ENCODE measurements around the gene CYB5D1. TPM values are rescaled to one million over a fixed set of nuclear protein-coding genes. Genes with fewer than 3 reads are reported as not detected.

Gene CYB5D1
- total and polyA plus RNA-seq, 2 of the 8 experiments (the other 6 are each of a cell fraction or from before 2014, with no cell fraction given) = 11.0 to 18.0 TPM

DNA sequence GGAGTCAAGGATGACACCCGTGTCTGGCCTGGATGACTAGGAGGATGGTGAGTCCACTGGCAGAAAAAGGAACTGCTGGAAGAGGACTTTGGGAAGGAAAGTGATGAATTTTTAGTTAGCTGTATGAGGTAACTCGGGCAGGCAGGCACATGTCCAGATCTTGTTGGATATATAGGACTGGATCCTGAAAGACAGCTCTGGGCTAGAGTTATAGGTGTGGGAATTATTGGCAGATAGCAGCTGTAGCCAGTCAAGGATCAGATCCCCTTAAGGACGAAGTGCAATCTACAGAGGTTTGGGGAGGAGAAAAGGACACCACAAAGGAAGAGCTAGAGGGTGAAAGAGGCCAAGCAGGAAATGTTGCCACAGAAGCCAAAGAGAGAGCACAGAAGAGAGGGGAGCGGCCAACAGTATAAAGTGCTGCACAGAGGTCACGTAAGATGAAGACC is 10.1 kb downstream of the CYB5D1 start:
- Histone ChIP-seq H2AFZ (ENCODE audit: low read length) (no peak overlapping the region), H2BK12ac (ENCODE audit: low read depth, low read length) (no peak overlapping the region)

More for the DNA sequence above, 10.1 kb downstream of the CYB5D1 start:
- Histone ChIP-seq H4K5ac (ENCODE audit: insufficient read length, low read depth, low read length) (no peak overlapping the region), H3K18ac (ENCODE audit: extremely low read depth, low read length) (no peak overlapping the region), H3K4me2 (ENCODE audit: insufficient read depth in 1 of 2, low read depth in 2 of 2, low read length in 2 of 2) (no peak overlapping the region), H3K4ac (replicated peaks; ENCODE audit: insufficient read length, low read depth, low read length) (no peak overlapping the region), H3K9ac (replicated peaks in 1 of 4; ENCODE audit: extremely low read depth in 1 of 4, low read depth in 3 of 4, low read length in 3 of 4) (no peak overlapping the region), H3K79me1 (ENCODE audit: low read depth, low read length) (no peaks in the 10 kb centered on the region), H3K4me1 (replicated peaks in 1 of 4; ENCODE audit: control insufficient read depth in 3 of 4, insufficient read depth in 4 of 4, low read length in 3 of 4) (no peaks in the 10 kb centered on the region; a peak in 1 of 7 replicates), H2BK5ac (ENCODE audit: low read depth, low read length) (no peak overlapping the region), H3K23me2 (ENCODE audit: low read depth, low read length) (no peaks in the 10 kb centered on the region), H4K8ac (ENCODE audit: extremely low read depth, insufficient read depth, low read length) (no peak overlapping the region), H4K91ac (replicated peaks; ENCODE audit: insufficient read length, low read length) (no peak overlapping the region), H2BK15ac (ENCODE audit: low read length) (no peak overlapping the region), H4K20me1 (replicated peaks in 1 of 2; ENCODE audit: control insufficient read depth in 1 of 2, insufficient read depth in 2 of 2, low read length in 2 of 2) (no peaks in the 10 kb centered on the region), H3K27me3 (replicated peaks in 1 of 4; ENCODE audit: control insufficient read depth in 3 of 4, extremely low read depth in 1 of 4, insufficient read depth in 3 of 4, low read length in 3 of 4) (no peaks in the 10 kb centered on the region), H3K14ac (ENCODE audit: insufficient read length) (no peak overlapping the region), H3K56ac (replicated peaks; ENCODE audit: insufficient read length, low read depth, low read length) (no peak overlapping the region), H3K9me3 (ENCODE audit: insufficient read depth in 2 of 2, low read depth in 1 of 2, low read length in 1 of 2) (no peaks in the 10 kb centered on the region), H2BK20ac (ENCODE audit: low read length) (no peak overlapping the region), H3K23ac (ENCODE audit: insufficient read length) (no peak overlapping the region), H3K27ac (ENCODE audit: low read depth, low read length) (no peak overlapping the region), H3K4me3 (ENCODE audit: extremely low read depth in 1 of 4, insufficient read depth in 2 of 4, low read depth in 3 of 4, low read length in 4 of 4) (no peak overlapping the region), H3K79me2 (ENCODE audit: control insufficient read depth in 1 of 2, insufficient read depth in 2 of 2, low read length in 2 of 2) (no peaks in the 10 kb centered on the region), H2BK120ac (replicated peaks; ENCODE audit: low read depth, low read length) (no peak overlapping the region), H3K36me3 (ENCODE audit: control insufficient read depth in 2 of 4, insufficient read depth in 4 of 4, low read length in 3 of 4) (no peaks in the 10 kb centered on the region; a peak in 1 of 8 replicates), H2AK5ac (ENCODE audit: low read depth, low read length) (no peak overlapping the region)
- POLR2A ChIA-PET (ENCODE audit: partially characterized antibody) = interaction anchor here (1.4 kb wide), 1 partner anchor 35 kb away, joined by 3 read pairs; no protein-coding TSS in a partner anchor
- WGBS, 2 experiments (ENCODE audit: extremely low coverage in 1 of 2, insufficient coverage in 1 of 2, insufficient read length in 1 of 2, insufficient replicate concordance in 2 of 2, low coverage in 1 of 2, low lambda C conversion rate in 2 of 2, missing lambda C conversion rate in 1 of 2) = 81% methylated on average over 5 of the region's 5 CpGs; no CpG with 5 or more reads in 1 of the 2 experiments
- no peak for FAIRE-seq
- DNase-seq (ENCODE audit: low read depth in 1 of 2, low spot score in 2 of 2) = no peak
- CTCF ChIA-PET (ENCODE audit: partially characterized antibody) = interaction anchor here (0.8 to 2.4 kb wide), 5 partner anchors 17 to 188 kb away, joined by 3 to 7 read pairs (median 4); no protein-coding TSS in a partner anchor

All from H1 (cell line).